Germinal center (tissue), 1 donor: ENCODE results near the gene LAMTOR2.

Experiments
- DNase-seq: peaks from one replicate; pipeline ENCODE4 v3.0.0; 2012; ENCODE audit warnings: mixed read lengths, low spot score

The LAMTOR2 gene

DNA sequence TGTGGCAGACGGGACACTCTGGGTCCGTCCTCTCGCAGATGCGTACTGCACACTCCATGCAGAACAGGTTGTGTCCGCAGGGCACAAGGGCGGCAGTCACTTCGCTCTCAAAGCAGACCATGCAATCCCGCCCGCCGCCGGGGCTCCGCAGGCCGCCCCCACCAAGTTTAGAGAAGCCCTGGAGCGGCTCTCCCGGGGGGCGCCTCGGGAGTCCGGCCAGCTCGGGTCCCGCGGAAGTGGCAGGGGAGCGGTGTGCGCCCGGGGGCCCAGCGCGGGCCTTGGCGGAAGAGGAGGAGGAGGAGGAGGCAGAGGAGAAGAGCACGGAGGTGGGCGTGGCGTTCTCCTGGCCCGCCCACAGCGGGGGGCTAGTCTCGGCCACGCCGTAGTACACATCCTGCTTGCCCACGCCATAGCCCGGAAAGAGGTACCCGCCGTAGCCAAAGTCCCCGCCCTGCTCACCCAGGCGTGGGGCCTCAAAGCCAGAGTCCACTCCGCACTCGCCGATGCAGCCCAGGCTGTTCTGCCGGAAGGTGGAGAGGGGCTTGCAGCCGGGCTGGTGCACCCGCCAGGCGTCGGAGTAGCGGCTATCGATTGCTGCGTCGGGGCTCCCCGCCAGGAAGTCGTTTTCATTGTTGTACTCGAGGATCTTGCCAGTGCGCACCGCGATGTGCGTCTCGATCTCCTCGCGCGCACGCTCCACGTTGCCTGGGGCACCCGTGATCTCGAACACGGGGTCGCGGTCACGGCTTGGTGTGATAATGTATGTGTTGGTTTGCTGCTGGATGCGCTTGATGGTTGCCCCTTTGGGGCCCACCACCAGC lies 22.2 kb downstream of the LAMTOR2 start:
- peak; percentile 82 for DNase-seq

DNA sequence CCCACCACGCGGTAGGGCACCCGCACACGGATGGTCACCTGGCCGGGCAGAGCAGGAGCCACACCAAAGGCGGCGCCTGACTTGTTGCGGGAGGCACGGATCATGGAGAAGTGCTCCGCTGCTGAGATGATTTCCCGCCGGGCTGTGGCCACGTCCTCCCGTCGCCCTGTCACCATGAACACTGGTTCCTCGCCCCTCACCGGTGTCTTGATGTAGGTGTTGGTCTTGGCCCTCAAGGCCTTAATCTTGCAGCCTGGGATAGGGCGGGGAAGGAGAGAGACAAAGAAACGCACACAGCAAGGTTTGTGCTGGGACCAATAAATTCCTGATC lies 22.8 kb downstream of the LAMTOR2 start:
- DNase-seq = no peak

DNA sequence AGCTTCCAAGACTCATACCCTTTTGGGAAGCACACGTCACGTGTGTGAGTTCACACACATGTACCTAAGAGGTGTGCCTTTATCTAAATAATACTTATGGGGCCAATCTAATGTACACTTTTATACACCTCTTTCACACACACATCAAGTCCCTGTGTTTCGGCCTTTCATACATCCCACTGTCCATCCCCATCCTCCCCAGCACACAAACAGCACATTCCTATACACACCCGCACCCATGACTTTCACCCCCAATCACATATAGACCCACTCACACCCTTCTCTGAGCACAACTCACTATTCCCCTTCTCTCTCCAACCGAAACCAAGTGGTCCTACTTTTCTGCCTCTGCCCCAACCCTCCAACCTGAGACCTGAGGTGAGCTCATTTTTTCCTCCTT lies 24.1 kb downstream of the LAMTOR2 start:
- no peak for DNase-seq

DNA sequence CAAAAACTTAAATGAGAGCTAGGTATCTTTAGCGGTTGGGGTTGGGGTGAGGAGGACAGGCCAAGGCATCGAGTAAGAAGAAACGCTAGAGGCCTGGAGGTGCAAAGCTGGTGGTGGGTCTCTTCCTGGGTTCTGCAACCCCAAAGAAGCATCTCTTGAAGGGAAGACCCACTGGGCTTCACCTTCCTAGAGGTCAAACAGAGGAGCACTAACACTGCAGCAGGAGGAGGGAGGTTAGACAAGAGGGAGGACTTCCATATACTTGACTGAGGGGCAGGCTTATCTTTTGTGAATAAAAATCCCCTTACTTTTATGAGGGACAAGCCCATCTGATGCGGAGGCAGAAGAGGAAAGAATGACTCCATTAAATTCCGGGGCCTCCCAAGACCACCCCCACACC lies 25.2 kb downstream of the LAMTOR2 start:
- DNase-seq = no peak

DNA sequence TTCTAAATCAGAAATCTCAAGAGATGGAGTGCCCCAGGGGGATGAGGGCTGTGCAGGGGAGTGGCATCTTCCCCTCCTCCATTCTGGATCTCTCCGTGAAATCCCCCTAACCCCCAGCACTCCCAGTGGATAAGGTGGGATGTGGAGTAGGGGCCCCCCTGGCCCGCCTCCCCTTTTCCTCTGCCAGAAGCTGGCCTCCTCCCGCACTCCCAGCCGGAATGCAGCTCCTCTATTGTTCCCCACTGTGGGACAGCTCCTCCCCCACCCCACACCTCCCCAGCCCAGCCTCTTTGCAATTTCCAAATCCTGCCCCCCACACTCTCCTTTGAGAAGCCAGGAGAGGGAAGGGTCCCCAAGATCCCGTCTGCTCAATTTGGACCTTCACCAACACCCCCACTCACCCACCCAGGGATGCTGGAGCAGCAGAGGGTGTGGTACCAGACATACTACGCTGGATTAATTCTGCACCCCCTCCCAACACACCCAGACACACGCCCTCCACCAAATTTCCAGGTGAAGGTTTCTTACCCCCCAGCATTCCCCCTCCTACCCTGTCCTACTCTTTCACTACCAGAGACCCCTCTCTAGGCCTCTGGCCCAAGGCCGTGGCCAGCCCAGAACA lies 25.8 kb downstream of the LAMTOR2 start:
- no peak for DNase-seq

DNA sequence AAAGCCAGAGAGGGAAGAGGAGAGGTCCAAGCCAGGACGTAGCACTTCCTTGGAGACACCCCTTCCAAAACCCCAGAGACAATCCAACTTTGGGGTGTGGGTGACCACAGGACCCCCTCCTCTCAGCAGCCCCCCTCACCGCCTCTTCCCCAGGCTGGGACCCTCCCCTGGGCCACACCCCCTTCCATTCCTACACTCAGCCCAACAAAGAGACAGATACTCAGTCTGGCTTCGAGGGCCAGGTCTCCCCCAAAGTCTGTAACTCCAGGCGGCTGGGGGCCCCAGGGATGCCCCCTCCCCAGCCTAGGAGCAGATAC lies 26.2 kb downstream of the LAMTOR2 start:
- no peak for DNase-seq

DNA sequence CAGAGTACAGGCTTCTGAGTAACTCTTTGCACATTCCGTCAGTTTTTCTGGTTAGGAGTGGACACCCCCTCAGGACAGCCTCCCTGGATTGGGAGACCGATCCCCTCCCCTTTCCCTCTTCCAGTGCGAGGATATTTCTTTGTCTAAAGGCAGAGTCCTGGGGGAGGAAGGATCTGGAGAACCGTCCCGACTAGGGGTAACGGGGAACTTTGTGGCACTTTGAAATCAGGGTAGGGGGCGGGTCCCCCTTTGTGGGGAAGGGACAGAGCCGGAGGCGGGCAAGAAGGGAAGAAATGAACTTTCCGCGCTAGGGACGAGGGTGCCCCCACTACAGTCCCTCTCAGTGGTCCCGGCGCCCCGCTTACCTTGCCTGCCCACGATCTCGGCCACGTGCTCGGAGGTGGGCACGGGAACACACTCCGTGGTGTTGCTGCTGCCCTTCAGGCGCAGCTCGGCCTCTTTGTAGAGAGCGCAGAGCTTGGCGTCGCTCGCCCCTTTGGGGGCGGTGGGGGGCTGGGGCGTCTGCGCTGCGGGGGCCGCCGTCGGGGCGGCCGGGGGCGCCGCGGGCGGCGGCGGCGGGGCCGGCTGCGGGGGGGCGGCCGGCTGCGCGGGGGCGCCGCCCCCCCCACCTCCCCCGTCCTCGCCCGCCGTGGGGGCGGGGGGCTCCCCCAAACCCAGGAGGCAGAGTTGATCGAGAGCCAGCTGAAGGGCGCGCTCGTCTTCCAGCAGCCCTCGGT lies 26.8 kb downstream of the LAMTOR2 start:
- DNase-seq = no peak

DNA sequence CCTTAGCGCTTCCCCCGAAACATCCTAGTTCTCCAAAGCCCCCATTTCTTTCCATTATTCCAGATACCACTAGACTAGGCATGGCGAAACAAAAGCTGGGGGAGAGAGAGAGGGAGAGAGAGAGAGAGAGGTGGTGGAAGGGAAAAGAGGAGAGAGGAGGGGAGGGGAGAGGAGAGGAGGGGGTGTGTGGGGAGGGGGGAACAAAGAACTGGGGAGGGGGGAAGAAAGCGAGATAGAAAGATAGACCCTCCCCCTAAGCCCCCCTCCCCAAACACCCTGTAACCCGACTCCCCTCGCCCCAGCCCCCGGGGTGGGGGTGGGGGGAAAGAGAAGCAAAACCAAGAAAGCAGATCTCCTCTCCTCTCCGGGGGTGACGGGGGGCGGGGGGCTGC lies 27.3 kb downstream of the LAMTOR2 start:
- no peak for DNase-seq

DNA sequence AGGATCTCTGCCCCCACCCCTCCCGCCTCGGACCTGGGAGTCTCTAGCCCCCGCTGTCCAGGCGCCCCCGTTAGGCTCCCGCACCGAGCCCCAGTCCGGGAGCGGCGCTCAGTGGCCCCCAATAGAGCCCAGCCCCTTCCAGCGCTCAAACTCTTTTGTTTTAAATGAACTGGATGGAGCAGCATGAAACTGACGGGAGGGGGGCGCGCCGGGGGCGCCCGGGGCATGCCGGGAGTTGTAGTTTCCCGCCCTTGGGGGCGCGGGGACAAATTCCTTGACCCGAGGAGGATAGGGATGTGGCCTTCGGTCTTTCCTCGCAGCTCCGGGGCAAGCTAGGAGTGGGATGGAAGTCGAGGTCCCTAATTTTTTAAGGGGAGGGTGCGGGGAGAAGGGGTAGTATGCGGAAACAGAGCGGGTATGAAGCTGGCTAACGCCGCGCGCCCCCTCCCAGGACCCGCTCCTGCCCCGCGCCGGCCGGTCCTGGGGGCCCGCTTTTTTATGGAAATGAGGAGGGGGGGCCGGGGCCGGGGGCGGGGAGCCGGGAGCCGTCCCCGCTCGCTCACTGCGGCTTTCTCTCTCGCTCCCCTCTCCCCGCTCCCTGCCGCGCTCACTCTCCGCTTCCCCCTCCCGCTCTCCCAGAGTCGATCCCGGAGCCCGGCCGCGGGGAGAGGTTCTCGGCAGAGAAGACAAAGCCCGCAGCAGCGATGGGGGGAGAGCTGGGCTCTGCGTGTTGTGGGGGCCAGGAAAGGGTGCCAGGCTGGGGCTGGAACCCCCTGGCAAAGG lies 27.9 kb downstream of the LAMTOR2 start, which contains the start of gene MEX3A:
Gene MEX3A (minus strand): TSS at position 157 of the 783 bp plus-strand sequence. CDS start 467 bp downstream, outside the sequence.
- DNase-seq = peak; percentile 77

DNA sequence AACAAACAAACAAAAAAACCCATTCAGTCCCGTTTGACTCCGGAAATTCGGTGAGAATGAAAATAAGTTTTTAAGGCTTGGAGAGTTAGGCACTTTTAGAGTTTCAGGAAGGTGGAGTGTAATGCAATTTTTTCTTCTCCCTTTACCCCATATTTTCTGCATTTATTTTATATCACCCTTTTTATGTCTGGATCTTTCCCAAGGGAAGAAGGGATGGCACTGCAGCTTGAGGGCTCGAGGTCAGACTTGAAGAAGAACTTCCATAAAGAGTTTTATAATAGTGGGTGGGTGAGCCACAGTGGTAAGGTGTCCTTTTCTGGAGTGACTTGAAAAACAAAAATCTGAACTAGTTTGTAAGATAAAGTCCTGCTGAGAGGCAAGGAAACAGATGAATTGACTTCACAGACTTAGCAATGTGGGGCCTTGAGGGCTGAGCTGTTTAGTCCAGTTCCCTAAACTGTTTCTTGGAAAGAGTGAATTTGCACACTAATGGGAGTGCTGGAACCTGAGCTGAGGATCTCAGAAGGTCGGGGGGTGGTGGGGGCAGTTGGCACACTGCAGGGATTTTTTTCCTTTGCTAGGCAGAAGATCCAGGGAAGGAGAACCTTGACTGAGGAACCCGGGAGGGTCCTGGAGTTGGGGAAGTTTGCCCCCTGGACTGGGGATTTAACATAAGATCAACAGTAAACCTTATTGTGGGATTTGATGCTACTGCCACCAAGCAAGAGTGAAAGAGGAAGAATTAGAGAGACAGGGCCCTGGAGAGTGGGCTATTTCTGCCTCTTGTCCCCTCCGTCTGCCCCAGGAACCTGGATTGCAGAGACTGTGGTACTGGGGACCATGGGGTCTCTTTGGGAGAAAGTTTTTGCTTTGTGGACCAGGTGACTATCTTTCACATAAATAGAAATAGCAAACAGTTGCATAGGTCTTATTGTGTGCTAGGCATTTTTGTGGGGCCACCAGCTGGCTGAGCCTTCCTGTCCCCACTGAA lies 29.5 kb downstream of the LAMTOR2 start:
- no peak for DNase-seq

DNA sequence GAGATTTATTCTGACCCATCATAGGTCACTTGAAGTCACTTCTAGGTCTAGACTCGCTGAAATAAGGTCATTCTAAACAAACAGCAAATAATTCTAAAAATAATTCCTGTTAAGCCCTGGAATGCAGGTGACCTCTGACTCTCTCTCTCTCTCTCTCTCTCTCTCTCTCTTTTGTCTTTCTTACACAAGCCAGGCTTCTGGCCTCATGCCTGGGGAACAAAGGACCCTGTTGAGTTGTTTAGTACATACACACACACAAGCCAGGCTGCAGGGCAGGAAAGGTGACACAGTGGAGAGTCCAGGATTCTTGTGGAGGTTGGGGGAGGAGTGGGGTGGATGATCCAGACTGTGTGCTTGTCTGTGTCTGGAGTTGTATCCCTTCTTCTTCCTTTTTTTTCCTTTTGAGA lies 31.7 kb downstream of the LAMTOR2 start:
- DNase-seq = no peak

DNA sequence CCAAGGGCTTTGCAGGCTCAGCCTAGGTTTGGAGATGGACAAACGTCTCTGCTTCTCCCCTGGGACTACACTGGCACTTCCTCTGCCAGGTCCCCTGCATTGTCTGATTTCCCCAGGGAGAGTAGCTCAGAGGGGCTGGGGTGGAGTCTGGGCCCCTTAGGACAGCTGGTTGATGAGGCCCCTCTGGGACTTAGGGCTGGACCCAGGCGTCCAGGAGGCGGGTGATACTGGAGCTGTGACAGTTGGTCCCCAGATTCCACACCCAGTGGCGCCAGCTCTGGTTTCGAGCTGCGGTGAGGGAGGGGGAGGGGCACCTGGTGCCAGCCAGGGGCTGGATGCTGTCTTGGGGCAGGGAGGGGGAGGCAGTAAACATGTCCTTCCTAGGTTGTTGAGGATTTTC lies 35.1 kb downstream of the LAMTOR2 start:
- DNase-seq = no peak

DNA sequence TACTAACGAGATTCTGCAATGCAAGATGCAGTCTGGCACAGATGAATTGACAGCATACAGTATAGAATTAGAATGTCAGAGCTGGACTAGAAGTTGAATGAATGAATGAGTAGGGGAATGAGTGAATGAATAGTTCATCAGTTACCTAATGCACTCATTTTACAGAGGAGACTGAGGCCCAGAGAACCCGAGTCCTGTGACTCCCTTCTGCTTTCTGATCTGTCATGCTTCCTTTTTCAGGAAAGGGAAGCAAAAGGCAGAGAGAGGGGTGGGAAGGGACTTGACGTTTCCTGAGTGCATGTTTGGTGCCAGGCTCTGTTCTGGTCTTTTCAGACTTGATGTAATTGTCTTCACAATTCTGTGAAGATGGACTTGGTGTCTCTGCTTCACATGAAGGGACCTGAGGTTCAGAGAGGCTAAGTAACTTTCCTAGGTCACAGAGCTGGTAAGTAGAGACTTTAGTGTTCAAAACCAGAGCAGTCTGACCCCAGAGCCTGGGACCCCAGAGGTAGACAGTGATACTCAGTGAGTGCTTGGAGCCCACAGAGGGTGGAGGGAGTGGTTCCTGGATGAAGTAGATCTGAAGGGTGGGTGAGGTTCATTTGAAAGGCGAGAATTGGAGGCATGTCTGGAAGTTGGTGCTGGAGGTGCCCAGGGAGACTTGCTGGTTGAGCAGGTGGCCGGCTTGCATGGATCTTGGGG lies 35.7 kb downstream of the LAMTOR2 start:
- DNase-seq = no peak

DNA sequence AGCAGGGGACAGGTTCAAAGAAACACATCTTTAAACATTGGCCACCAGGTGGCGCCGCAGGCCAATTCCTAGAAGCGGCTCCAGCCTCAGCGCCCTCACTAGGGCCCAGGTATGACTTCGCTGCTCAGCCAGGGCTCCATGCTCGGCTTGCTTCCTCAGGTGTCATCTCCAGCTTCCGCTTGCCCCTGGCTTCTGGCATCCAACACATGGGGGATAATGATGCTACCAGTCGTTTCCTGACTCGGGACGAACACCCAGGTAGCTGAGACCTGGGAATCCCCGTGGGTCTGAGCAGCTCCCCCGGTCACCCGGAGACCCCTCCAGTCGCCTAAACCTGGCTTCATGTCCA lies 36.2 kb downstream of the LAMTOR2 start:
- DNase-seq = peak; percentile 82

DNA sequence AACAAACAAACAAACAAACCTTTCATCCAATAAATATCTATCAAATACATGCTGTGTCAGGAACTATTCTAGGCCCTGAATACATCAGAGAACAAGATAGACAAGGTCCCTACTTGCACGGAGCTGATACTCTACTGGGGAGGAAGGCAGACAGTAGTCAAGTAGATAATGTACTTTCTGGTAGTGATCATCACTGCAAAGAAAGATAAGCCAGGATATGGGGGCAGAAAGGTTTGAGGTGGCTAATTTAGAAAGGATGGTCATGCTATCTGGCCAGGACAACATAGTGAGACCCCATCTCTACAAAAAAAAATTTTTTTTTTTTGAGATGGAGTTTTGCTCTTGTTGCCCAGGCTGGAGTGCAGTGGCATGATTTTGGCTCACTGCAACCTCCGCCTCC lies 37.0 kb downstream of the LAMTOR2 start:
- DNase-seq = no peak

DNA sequence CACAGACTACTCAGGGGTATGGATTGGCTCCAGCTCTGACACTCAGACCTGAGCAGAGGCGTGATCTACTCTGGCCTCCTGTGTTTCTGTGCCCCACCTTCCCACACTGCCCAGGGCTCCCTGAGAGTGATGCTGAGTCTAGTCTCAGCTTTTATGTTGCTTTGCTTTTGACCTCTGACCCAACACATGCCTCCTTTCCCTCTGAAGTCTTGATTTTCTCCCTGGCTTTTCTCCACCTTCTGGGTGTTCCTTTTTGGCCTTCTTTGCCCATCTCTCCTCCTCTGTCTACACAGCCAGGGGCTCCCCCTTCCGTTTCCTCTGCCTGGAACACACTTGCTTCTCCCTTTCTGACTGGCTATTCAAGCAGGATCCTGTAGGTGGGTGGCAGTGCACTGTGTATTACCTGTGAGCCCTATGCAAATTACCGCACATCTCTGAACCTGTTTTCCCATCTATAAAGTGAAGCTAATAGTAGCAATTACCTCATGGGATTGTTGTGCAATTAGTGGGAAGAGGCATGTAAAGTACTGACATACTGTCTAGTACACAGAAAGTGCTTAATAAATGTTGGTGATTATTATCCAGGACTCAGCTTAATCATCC lies 41.4 kb downstream of the LAMTOR2 start:
- DNase-seq = no peak

DNA sequence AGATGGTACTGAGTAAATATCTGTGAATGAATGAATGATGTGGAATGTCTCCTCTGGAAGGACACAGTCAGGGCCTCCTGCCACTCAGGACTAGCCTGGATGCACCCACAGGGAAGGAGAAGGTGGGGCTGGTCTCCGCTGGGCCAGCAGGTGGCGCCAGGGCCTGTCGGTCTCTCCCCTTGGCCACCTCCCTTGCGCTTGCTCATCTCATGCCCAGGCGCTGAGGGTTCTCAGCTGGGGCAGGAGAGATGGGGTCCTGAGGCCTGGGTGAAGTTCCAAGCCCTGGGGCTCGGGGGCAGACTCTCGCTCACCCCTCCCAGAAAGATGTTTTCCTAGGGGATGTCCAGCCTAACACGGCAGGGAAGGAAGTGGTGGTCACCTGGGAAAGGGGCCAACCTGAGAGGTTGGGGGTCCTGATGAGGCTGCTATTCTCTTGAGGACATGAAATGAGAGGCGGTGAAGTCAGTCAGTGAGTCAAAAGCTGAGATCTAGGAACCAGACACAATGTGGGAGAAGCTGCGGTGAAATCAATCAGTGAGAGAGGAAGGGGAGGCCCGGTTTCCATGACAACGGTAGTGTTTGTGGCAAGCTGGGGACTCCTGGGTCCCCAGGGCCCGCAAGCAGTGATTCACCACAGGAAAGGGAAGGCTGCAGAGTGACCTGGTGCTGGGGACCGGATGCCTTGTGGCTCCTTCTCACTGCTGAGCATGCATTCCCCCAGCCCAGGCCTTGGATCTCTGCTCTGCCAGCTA lies 42.2 kb downstream of the LAMTOR2 start:
- peak; percentile 88 for DNase-seq

DNA sequence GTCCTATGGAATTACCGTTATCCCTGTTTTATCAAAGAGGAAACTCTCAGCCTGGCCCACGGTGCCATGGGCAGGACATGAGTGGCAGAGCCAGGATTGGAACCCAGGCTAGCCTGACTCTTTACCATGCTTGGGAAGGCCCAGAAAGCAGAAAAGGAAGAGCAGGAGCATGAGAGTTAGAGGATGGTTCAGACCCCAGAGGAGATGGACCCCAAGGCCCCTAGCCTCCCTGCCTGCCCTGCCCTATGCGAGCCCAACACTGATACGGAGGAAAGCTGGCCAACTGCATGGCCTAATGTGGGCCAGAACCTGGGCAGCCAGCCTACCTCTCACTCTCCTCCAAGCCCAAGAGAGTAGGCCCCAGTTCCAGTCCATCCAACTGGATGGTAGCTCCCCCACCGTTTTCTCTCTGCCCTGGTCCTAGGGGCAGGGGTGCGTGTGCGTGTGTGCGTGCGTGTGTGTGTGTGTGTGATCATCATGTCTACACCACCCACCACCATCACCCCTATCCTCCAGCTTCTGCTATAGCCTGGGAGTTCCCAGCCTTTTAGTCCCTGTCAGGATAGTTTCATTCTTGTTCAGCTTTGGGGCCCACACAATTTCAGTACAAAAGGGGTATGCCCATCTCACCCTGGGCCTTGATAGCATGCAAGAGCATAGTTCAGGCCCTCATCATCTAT lies 43.1 kb downstream of the LAMTOR2 start:
- no peak for DNase-seq

DNA sequence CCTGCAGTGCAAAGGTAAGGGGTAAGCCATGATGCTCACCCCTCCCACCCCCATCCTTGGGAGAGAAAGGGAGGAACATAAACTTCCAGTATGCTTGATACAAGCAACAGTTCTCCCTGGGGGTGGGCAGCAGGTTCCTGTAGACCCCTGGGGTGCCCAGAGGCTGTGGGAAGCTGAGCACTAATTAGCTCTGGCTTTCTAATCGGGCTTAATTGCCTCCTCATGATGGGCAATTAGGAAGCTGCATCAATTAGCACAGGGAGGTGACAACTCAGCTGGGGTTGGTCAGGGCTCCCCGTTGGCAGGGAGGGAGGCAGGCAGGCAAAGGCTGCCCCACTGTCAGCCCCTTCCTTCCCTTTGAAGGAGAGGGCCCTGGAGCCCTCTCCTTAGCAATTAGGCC lies 44.2 kb downstream of the LAMTOR2 start:
- no peak for DNase-seq
